ENCODE measurements around the gene HMGB1. TPM values are rescaled to one million over a fixed set of nuclear protein-coding genes. Genes with fewer than 3 reads are reported as not detected.

The HMGB1 gene
- total RNA-seq, 3 donors from 2014 or later (not counting 1 experiment from before 2014, with no cell fraction given): 397 to 449 (median 409) TPM

DNA sequence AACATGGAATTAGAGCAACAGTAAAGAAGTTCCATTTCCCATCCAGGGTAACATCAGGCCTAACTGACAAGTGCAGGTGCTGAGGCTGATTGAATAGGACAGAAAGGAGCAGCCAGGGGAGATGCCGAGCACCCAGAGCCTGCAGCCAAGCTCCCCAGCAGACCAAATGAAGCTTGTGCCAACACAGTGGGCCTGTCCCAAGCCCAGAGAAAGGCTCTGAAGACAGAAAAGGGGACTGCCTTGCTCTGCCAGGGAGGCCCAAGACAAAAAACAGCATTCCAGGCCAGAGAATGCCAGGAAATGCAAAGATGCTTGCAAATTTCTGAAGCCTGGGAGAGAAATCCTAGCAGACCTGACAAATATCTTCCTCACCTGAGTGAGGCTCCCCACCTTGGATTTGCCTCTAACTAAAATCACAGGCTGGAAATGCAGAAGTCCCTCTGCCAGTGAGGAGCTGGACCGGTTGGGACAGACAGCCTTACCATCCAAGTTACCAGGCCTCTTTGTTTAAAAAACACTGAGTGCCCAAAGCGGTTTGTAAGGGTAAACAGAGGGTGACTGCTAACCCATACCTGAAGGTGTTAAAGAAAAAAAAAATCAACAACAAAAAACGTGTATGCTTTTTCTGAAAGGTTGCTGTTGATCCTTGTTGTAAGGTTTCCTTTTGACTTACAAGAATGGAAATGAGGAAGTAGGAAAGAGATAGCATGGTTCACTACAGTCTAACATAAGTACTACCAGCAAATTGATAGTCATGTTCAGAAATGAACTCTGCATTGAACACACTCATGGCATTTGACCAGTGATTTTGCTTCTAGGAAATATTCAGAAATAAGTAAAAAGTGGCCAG is 11.8 kb upstream of the HMGB1 start:
- ATAC-seq (no peak), DNase-seq (no peak)
- Histone ChIP-seq H3K27ac (ENCODE audit: low read length) (no peak overlapping the region), H3K4me3 (ENCODE audit: low read length) (no peak overlapping the region), H3K4me1 (ENCODE audit: control insufficient read depth, insufficient read depth, low read length) (no peaks in the 10 kb centered on the region), H3K36me3 (ENCODE audit: control insufficient read depth, insufficient read depth, low read length) (no peaks in the 10 kb centered on the region), H3K9me3 (ENCODE audit: control insufficient read depth, insufficient read depth, low read length) (no peaks in the 10 kb centered on the region), H3K27me3 (ENCODE audit: control insufficient read depth, insufficient read depth, low read length) (no peaks in the 10 kb centered on the region)
- Mint-ChIP-seq H3K4me1 (no peaks in the 10 kb centered on the region), H3K36me3 (no peaks in the 10 kb centered on the region), H3K9me3 (no peaks in the 10 kb centered on the region), H3K27me3 (ENCODE audit: low read depth in 2 of 2) (peaks cover 7% of the 10 kb centered on the region in 2 donors), H3K4me3 (no peak overlapping the region), H3K27ac (no peak overlapping the region)
- TF ChIP-seq, protein P1, sequence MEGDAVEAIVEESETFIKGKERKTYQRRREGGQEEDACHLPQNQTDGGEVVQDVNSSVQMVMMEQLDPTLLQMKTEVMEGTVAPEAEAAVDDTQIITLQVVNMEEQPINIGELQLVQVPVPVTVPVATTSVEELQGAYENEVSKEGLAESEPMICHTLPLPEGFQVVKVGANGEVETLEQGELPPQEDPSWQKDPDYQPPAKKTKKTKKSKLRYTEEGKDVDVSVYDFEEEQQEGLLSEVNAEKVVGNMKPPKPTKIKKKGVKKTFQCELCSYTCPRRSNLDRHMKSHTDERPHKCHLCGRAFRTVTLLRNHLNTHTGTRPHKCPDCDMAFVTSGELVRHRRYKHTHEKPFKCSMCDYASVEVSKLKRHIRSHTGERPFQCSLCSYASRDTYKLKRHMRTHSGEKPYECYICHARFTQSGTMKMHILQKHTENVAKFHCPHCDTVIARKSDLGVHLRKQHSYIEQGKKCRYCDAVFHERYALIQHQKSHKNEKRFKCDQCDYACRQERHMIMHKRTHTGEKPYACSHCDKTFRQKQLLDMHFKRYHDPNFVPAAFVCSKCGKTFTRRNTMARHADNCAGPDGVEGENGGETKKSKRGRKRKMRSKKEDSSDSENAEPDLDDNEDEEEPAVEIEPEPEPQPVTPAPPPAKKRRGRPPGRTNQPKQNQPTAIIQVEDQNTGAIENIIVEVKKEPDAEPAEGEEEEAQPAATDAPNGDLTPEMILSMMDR (IDR thresholded peaks at IDR 0.05): no peak
- 90% methylated on average over 3 of the region's 4 CpGs for WGBS (ENCODE audit: insufficient coverage)
- intact Hi-C loops (cut with micrococcal nuclease): no loop called here

DNA sequence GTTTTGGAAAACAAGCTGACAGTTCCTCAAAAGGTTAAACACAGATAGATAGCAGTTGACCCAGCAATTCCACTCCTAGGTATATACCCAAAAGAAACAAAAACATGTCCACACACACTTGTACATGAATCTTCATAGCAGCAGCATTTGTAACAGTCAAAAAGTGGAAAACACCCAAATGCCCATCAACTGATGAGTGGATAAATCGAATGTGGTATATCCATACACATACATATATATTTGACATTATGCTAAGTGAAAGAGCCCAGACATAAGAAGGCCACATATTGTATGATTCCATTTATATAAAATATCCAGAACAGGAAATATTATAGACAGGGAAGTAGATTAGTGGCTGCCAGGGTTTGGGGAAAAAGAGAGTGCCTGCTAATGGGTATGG is 7.9 kb upstream of the HMGB1 start:
- H3K9me3 Mint-ChIP-seq: no peaks in the 10 kb centered on the region
- Histone ChIP-seq H3K9me3 (ENCODE audit: control insufficient read depth, insufficient read depth, low read length) (no peaks in the 10 kb centered on the region), H3K27ac (ENCODE audit: low read length) (no peak overlapping the region), H3K36me3 (ENCODE audit: control insufficient read depth, insufficient read depth, low read length) (no peaks in the 10 kb centered on the region), H3K4me3 (ENCODE audit: low read length) (no peak overlapping the region), H3K27me3 (ENCODE audit: control insufficient read depth, insufficient read depth, low read length) (no peaks in the 10 kb centered on the region), H3K4me1 (ENCODE audit: control insufficient read depth, insufficient read depth, low read length) (no peaks in the 10 kb centered on the region)
- DNase-seq (no peak), ATAC-seq (no peak)
- H3K27ac Mint-ChIP-seq: no peak overlapping the region
- TF ChIP-seq, protein P1 (IDR thresholded peaks at IDR 0.05): no peak
- no peaks in the 10 kb centered on the region for H3K36me3 Mint-ChIP-seq
- H3K27me3 Mint-ChIP-seq (ENCODE audit: low read depth in 2 of 2): no peaks in the 10 kb centered on the region
- H3K4me3 Mint-ChIP-seq: no peak overlapping the region
- intact Hi-C loops (cut with micrococcal nuclease): no loop called here
- no CpG with 5 or more reads among the region's 1 CpG for WGBS (ENCODE audit: insufficient coverage)
- no peaks in the 10 kb centered on the region for H3K4me1 Mint-ChIP-seq

DNA sequence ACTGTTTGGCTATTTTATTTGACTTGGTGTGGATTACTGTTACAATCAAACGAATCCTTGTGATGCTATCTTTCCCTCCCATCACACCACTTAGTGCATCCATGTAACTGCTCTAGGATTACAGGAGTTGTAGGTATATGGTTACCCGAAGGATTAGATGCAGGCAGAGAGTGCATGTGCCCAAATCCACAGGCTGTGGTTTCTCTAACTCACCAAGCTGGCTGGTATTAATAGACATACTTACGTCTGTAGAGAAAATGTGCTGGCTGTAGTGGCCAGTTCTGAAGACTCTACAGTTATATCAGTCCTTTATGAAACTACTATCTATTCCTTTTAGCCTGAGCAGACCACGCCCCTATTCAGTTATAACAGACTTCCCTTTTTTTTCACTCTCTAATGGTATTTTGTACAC is 1.1 kb upstream of the HMGB1 start:
- no peak for ATAC-seq
- intact Hi-C loops (cut with micrococcal nuclease): loop anchor here (10.0 kb wide), 1 partner anchor 108 kb away; no protein-coding TSS in a partner anchor
- Histone ChIP-seq H3K9me3 (ENCODE audit: control insufficient read depth, insufficient read depth, low read length) (no peaks in the 10 kb centered on the region), H3K36me3 (ENCODE audit: control insufficient read depth, insufficient read depth, low read length) (peaks cover 15% of the 10 kb centered on the region), H3K4me1 (ENCODE audit: control insufficient read depth, insufficient read depth, low read length) (peaks cover 13% of the 10 kb centered on the region), H3K27me3 (ENCODE audit: control insufficient read depth, insufficient read depth, low read length) (no peaks in the 10 kb centered on the region), H3K4me3 (ENCODE audit: low read length) (no peak overlapping the region), H3K27ac (ENCODE audit: low read length) (no peak overlapping the region)
- Mint-ChIP-seq H3K4me1 (peaks cover 30 to 35% of the 10 kb centered on the region in 2 donors), H3K27me3 (ENCODE audit: low read depth in 2 of 2) (no peaks in the 10 kb centered on the region), H3K9me3 (no peaks in the 10 kb centered on the region), H3K36me3 (peaks cover 6% of the 10 kb centered on the region), H3K4me3 (peak overlapping the region; percentile 25), H3K27ac (no peak overlapping the region)
- 38% methylated on average over 3 of the region's 4 CpGs for WGBS (ENCODE audit: insufficient coverage)
- TF ChIP-seq, protein P1 (IDR thresholded peaks at IDR 0.05): no peak
- DNase-seq: no peak
